GM06990 (cell line): ENCODE data around the gene MEIS3.

ENCODE experiments used
- DNase-seq: peaks from one replicate; pipeline ENCODE4 v3.0.0-alpha.2; 2011; ENCODE audit not compliant: insufficient read length; ENCODE audit errors: extremely low read depth
- H3K27me3 ChIP-seq: replicated peaks from 2 replicates; pipeline ENCODE4 v1.6.0; 2011; ENCODE audit warnings: low read length; ENCODE audit not compliant: control insufficient read depth, insufficient read depth
- H3K36me3 ChIP-seq: 2 replicates; pipeline ENCODE4 v1.5.1; 2011; ENCODE audit warnings: low read length; ENCODE audit not compliant: control insufficient read depth, insufficient read depth
- H3K4me3 ChIP-seq: replicated peaks from 2 replicates; pipeline ENCODE4 v1.5.1; 2011; ENCODE audit warnings: low read depth, mild to moderate bottlenecking, control low read depth, low read length
- CTCF ChIP-seq: IDR thresholded peaks from 2 replicates; pipeline ENCODE4 v1.5.1; 2011; ENCODE audit warnings: low read length, control low read depth, mild to moderate bottlenecking, inconsistent platforms; ENCODE audit not compliant: insufficient read depth, poor library complexity, severe bottlenecking

The MEIS3 gene

GRCh38 chr19:47418692-47419029, 666 bp downstream of the MEIS3 start:
- Histone ChIP-seq H3K36me3 (no peaks in the 10 kb centered on the region), H3K4me3 (no peak overlapping the region), H3K27me3 (peaks cover 16% of the 10 kb centered on the region)
- no peak for DNase-seq
- TF ChIP-seq CTCF, result no peak

DNA sequence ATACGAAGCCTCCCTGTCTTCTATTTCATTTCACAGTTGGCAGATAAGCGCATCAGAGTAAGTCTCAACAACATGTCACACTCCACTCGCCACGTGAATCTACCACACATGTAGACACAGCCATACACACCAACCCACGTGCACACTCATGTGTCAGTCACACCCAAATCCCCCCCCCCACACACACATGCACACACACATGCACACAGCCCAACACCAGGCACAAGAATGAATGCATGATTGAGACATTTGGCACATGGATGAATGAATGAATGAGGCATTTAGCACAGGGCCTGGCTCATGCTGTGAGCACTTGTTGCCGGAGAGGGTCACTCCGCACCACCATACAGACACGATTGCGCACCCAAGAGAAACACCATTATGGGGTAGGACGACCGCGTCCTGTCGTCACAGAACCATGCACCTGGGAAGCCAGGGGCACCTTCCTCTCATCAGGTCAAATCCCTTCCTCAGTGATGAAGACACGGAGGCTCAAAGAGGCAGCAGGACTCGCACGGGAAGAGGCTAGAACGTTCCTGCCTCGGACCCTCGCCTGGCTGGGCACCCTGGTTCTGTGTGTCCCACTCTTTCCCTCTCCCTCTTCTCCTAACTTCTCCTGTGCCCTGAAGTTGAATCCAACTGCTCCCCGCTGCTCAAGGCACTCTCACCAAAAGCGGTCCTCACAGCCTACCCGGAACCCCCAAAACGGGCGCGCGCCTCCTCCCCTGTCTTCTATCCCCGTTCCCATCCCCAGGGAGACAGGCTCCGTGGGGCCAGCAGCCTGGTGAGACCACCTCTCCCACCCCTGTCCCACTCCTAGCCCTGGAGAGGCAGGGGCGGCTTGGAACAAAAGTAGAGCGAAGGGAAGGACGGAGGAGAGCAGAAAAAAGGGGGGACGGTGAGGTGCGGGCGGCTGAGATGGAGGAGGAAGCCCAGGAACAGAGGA, 1.3 kb downstream of the MEIS3 start:
- Histone ChIP-seq H3K4me3 (no peak overlapping the region), H3K27me3 (peaks cover 16% of the 10 kb centered on the region), H3K36me3 (no peaks in the 10 kb centered on the region)
- no peak for DNase-seq
- TF ChIP-seq CTCF, result no peak

DNA sequence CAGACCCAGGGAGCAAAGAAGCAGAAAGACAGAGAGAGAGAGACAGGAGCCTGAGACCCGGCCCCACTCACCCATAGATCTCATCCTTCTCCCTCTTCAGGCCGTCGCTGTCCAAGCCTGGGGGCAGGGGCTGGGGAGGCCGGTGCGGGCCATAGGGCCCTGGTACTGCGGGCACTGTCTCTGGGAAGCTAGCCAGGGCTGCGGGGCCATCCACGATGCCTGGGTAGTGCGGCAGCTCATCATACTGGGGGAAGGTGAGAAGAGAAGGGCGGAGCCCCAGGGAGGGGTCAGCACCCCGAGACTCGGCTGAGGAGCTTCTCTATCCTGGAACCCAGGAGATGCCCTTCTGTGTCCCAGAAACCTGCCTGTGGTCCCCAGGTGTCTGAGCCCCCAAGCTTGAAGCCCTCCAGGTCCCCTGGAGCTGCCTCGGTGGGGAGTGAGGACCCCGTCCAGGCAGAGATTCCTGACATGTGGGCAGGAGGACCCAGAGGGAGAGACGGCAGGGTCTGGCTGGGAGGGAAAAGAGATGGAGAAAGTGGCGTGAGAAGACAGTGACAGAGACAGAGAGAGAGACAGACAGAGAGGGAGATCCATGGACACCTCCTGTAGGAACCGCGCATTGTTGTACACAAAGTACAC, 2.1 kb downstream of the MEIS3 start:
- Histone ChIP-seq H3K27me3 (peaks cover 16% of the 10 kb centered on the region), H3K36me3 (no peaks in the 10 kb centered on the region), H3K4me3 (no peak overlapping the region)
- no peak for DNase-seq
- TF ChIP-seq CTCF, result no peak

DNA sequence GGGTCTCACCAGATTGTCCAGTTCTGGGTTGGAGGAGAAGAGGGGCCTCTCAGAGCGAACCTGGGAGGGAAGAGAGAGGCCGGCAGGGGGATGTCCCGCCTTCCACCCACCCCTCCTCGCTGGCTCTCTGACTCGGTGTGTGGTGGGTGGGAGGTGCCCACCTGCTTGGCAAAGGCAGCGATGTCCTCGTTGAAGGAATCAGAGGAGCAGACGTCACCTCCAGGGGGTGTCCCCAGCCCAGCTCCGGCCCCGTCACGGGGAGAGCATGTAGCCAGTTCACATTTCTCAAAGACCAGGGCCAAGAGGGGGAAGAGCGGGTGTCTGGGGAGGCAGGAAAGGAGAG, 2.7 kb downstream of the MEIS3 start:
- peaks cover 16% of the 10 kb centered on the region for H3K27me3 ChIP-seq
- no peak overlapping the region for H3K4me3 ChIP-seq
- DNase-seq, result no peak
- no peaks in the 10 kb centered on the region for H3K36me3 ChIP-seq
- no peak for TF ChIP-seq CTCF

GRCh38 chr19:47415953-47416642, 3.2 kb downstream of the MEIS3 start:
- no peaks in the 10 kb centered on the region for H3K36me3 ChIP-seq
- DNase-seq, result no peak
- no peak for TF ChIP-seq CTCF
- H3K4me3 ChIP-seq, result no peak overlapping the region
- peaks cover 14% of the 10 kb centered on the region for H3K27me3 ChIP-seq
